Neural progenitor cell (in vitro differentiated cells): Measurements from ENCODE around the gene TINAGL1.

Experiments
- EZH2 ChIP-seq: fragments of 200-600 bp; sonication (generic); IDR thresholded peaks from 2 replicates; pipeline ENCODE4 v1.6.1; 2017; ENCODE audit warnings: antibody characterized with exemption, mild to moderate bottlenecking, moderate library complexity
- EZH2phosphoT487 ChIP-seq: fragments of 200-600 bp; sonication (generic); IDR thresholded peaks from 2 replicates; pipeline ENCODE4 v1.6.1; 2017; ENCODE audit warnings: antibody characterized with exemption
- TF ChIP-seq, protein P1 (sequence below): fragments of 200-600 bp; sonication (generic); IDR thresholded peaks from 2 replicates; pipeline ENCODE4 v1.5.1; 2017; ENCODE audit warnings: antibody characterized with exemption, mild to moderate bottlenecking

DNA sequence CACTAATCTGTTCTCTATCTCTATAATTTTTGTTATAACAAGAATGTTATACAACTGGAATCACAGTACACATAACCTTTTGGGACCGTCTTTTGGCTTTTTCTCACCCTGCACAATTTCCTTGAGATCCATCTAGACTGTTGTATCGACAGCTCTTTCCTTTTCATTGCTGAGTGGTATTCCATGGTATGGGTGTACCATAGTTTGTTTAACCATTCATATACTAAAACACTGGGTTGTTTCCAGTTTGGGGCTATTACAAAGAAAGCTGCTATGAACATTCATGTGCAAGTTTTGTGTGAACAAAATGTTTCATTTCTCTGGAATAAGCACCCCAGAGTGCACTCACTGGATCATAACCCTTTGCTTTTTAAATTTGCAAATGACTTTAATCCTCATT is 25.8 kb downstream of the TINAGL1 start:
- TF ChIP-seq, protein P1, sequence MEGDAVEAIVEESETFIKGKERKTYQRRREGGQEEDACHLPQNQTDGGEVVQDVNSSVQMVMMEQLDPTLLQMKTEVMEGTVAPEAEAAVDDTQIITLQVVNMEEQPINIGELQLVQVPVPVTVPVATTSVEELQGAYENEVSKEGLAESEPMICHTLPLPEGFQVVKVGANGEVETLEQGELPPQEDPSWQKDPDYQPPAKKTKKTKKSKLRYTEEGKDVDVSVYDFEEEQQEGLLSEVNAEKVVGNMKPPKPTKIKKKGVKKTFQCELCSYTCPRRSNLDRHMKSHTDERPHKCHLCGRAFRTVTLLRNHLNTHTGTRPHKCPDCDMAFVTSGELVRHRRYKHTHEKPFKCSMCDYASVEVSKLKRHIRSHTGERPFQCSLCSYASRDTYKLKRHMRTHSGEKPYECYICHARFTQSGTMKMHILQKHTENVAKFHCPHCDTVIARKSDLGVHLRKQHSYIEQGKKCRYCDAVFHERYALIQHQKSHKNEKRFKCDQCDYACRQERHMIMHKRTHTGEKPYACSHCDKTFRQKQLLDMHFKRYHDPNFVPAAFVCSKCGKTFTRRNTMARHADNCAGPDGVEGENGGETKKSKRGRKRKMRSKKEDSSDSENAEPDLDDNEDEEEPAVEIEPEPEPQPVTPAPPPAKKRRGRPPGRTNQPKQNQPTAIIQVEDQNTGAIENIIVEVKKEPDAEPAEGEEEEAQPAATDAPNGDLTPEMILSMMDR: no peak
- TF ChIP-seq EZH2 (no peak), EZH2phosphoT487 (no peak)
